Loucy (cell line): Measurements from ENCODE around the gene WWC1.

Source experiments
- H2AFZ ChIP-seq: fragments of 200-600 bp; sonication (generic); 2 replicates; pipeline ENCODE4 v1.6.0; 2016; ENCODE audit warnings: antibody characterized with exemption, mild to moderate bottlenecking, low read length, moderate library complexity
- H3F3A ChIP-seq: fragments of 200-600 bp; 2 replicates; pipeline ENCODE4 v1.6.0; 2016; ENCODE audit warnings: antibody characterized with exemption, low read depth, mild to moderate bottlenecking
- H3K27me3 ChIP-seq: fragments of 200-600 bp; sonication (generic); 2 replicates; pipeline ENCODE4 v1.6.1; 2014; ENCODE audit warnings: low read length, mild to moderate bottlenecking; ENCODE audit not compliant: insufficient read depth, poor library complexity, severe bottlenecking
- H3K36me3 ChIP-seq: fragments of 200-600 bp; sonication (generic); 2 replicates; pipeline ENCODE4 v1.6.1; 2016; ENCODE audit warnings: low read length; ENCODE audit not compliant: insufficient read depth
- H3K4me1 ChIP-seq: fragments of 200-600 bp; sonication (generic); 2 replicates; pipeline ENCODE4 v1.5.1; 2014; ENCODE audit warnings: low read length, mild to moderate bottlenecking; ENCODE audit not compliant: insufficient read depth, poor library complexity, severe bottlenecking
- H3K4me2 ChIP-seq: fragments of 200-600 bp; sonication (generic); 2 replicates; pipeline ENCODE4 v1.6.0; 2014; ENCODE audit warnings: antibody characterized with exemption, low read length, low read depth, mild to moderate bottlenecking; ENCODE audit not compliant: poor library complexity, severe bottlenecking
- H3K4me3 ChIP-seq: fragments of 200-600 bp; sonication (generic); 2 replicates; pipeline ENCODE4 v1.5.1; 2014; ENCODE audit warnings: low read length, mild to moderate bottlenecking, mixed read lengths; ENCODE audit not compliant: poor library complexity, severe bottlenecking
- H3K79me2 ChIP-seq: fragments of 200-600 bp; sonication (generic); 2 replicates; pipeline ENCODE4 v1.6.1; 2014; ENCODE audit warnings: low read length; ENCODE audit not compliant: insufficient read depth
- H3K9ac ChIP-seq: fragments of 200-600 bp; sonication (generic); 2 replicates; pipeline ENCODE4 v1.6.0; 2014; ENCODE audit warnings: mild to moderate bottlenecking, low read depth, low read length, moderate library complexity; ENCODE audit not compliant: poor library complexity, severe bottlenecking
- H3K9me2 ChIP-seq: fragments of 200-600 bp; sonication (generic); replicated peaks from 2 replicates; pipeline ENCODE4 v1.6.1; 2016; ENCODE audit warnings: low read depth, low read length, mixed read lengths
- H3K9me3 ChIP-seq: fragments of 200-600 bp; sonication (generic); 2 replicates; pipeline ENCODE4 v1.6.1; 2014; ENCODE audit warnings: mild to moderate bottlenecking, antibody characterized with exemption, low read length, low read depth; ENCODE audit not compliant: insufficient read depth
- H4K20me1 ChIP-seq: fragments of 200-600 bp; sonication (generic); 2 replicates; pipeline ENCODE4 v1.6.0; 2014; ENCODE audit warnings: antibody characterized with exemption, low read length, mild to moderate bottlenecking; ENCODE audit not compliant: insufficient read depth, poor library complexity, severe bottlenecking
- CTCF ChIP-seq: fragments of 200-600 bp; sonication (generic); conservative IDR thresholded peaks from 2 replicates; pipeline ENCODE4 v1.5.1; 2014; ENCODE audit warnings: mild to moderate bottlenecking, antibody characterized with exemption, low read length
- EZH2phosphoT487 ChIP-seq: fragments of 200-600 bp; IDR thresholded peaks from 2 replicates; pipeline ENCODE4 v1.6.1; 2018; ENCODE audit warnings: antibody characterized with exemption, mild to moderate bottlenecking, moderate library complexity, borderline replicate concordance

Gene WWC1

GRCh38 chr5:168423478-168423877 is 132.0 kb downstream of the WWC1 start:
- Histone ChIP-seq H3K79me2 (no peaks in the 10 kb centered on the region), H3K9me2 (no peaks in the 10 kb centered on the region), H3F3A (no peaks in the 10 kb centered on the region), H3K4me1 (no peaks in the 10 kb centered on the region), H3K27me3 (no peaks in the 10 kb centered on the region), H3K9ac (no peak overlapping the region), H3K9me3 (no peaks in the 10 kb centered on the region), H3K4me2 (no peak overlapping the region), H2AFZ (no peak overlapping the region), H3K36me3 (no peaks in the 10 kb centered on the region), H4K20me1 (no peaks in the 10 kb centered on the region), H3K4me3 (no peak overlapping the region)
- TF ChIP-seq CTCF (no peak), EZH2phosphoT487 (no peak)

GRCh38 chr5:168423971-168424370 is 132.5 kb downstream of the WWC1 start:
- no peaks in the 10 kb centered on the region for H3K79me2 ChIP-seq
- H3K9me2 ChIP-seq: no peaks in the 10 kb centered on the region
- no peaks in the 10 kb centered on the region for H3K9me3 ChIP-seq
- no peak overlapping the region for H2AFZ ChIP-seq
- no peaks in the 10 kb centered on the region for H3K27me3 ChIP-seq
- H3K4me3 ChIP-seq: no peak overlapping the region
- no peak for TF ChIP-seq EZH2phosphoT487
- no peak for TF ChIP-seq CTCF
- H3K4me1 ChIP-seq: no peaks in the 10 kb centered on the region
- H3K4me2 ChIP-seq: no peak overlapping the region
- no peak overlapping the region for H3K9ac ChIP-seq
- no peaks in the 10 kb centered on the region for H3F3A ChIP-seq
- no peaks in the 10 kb centered on the region for H3K36me3 ChIP-seq
- H4K20me1 ChIP-seq: no peaks in the 10 kb centered on the region

- Histone ChIP-seq H3K4me2 (no peak overlapping the region), H3K27me3 (no peaks in the 10 kb centered on the region), H3K36me3 (no peaks in the 10 kb centered on the region), H2AFZ (no peak overlapping the region), H4K20me1 (no peaks in the 10 kb centered on the region), H3K9ac (no peak overlapping the region), H3F3A (no peaks in the 10 kb centered on the region), H3K4me3 (no peak overlapping the region), H3K9me3 (no peaks in the 10 kb centered on the region), H3K79me2 (no peaks in the 10 kb centered on the region), H3K9me2 (no peaks in the 10 kb centered on the region), H3K4me1 (no peaks in the 10 kb centered on the region)
- TF ChIP-seq EZH2phosphoT487 (no peak), CTCF (no peak)
Measured at GRCh38 chr5:168424594-168425323, 133.3 kb downstream of the WWC1 start.
